ENCODE results near the gene C9orf50. TPM values are rescaled to one million over a fixed set of nuclear protein-coding genes. Genes with fewer than 3 reads are reported as not detected.

The C9orf50 gene
- total RNA-seq, 2 experiments from 2014 or later = not detected

GRCh38 chr9:129644365-129644764, 23.5 kb upstream of the C9orf50 start:
- TF ChIP-seq CTCF (IDR thresholded peaks at IDR 0.05) = no peak
- Mint-ChIP-seq H3K36me3 (ENCODE audit: low read depth) (peaks cover 2% of the 10 kb centered on the region), H3K4me3 (no peak overlapping the region), H3K4me1 (ENCODE audit: low read depth) (peaks cover 16% of the 10 kb centered on the region), H3K9me3 (no peaks in the 10 kb centered on the region), H3K27ac (no peak overlapping the region), H3K27me3 (no peaks in the 10 kb centered on the region)
- ATAC-seq (no peak), DNase-seq (no peak)
- ChIA-PET CTCF (interaction anchor here (1.0 to 1.7 kb wide), 2 partner anchors 94 to 133 kb away, joined by 3 to 7 read pairs; no protein-coding TSS in a partner anchor), POLR2A (interaction anchor here (0.7 kb wide), 1 partner anchor 48 kb away, joined by 3 read pairs; no protein-coding TSS in a partner anchor)
- intact Hi-C loops (cut with micrococcal nuclease) = loop anchor here (5.0 to 10.0 kb wide), 2 partner anchors 88 to 140 kb away; no protein-coding TSS in a partner anchor

- ChIA-PET CTCF (interaction anchor here (1.0 to 2.4 kb wide), 11 partner anchors 8 to 512 kb away, joined by 3 to 11 read pairs (median 5); partner anchors contain the start of gene NTMT1), POLR2A (interaction anchor here (0.6 to 2.6 kb wide), 6 partner anchors 18 to 283 kb away, joined by 3 to 12 read pairs (median 4); partner anchors contain the start of gene NTMT1)
- no peak for TF ChIP-seq CTCF (IDR thresholded peaks at IDR 0.05)
- Mint-ChIP-seq H3K27me3 (no peaks in the 10 kb centered on the region), H3K27ac (no peak overlapping the region), H3K4me3 (no peak overlapping the region), H3K9me3 (no peaks in the 10 kb centered on the region), H3K36me3 (ENCODE audit: low read depth) (peaks cover 2% of the 10 kb centered on the region), H3K4me1 (ENCODE audit: low read depth) (peaks cover 16% of the 10 kb centered on the region)
- DNase-seq (no peak), ATAC-seq (no peak)
- intact Hi-C loops (cut with micrococcal nuclease) = loop anchor here (5.0 to 10.0 kb wide), 2 partner anchors 89 to 141 kb away; no protein-coding TSS in a partner anchor
Observed at GRCh38 chr9:129643706-129644105, 22.8 kb upstream of the C9orf50 start.

- H3K4me3 Mint-ChIP-seq = peak within 1 kb of the TSS; percentile 89
- ChIA-PET POLR2A (interaction anchor here (1.3 to 3.5 kb wide), 4 partner anchors 12 to 96 kb away, joined by 4 to 21 read pairs (median 9); partner anchors contain the start of gene NTMT1), CTCF (interaction anchor here (0.7 to 2.4 kb wide), 12 partner anchors 12 to 504 kb away, joined by 3 to 11 read pairs (median 5); partner anchors contain the start of gene NTMT1)
- ATAC-seq (peak; percentile 98), DNase-seq (peak; percentile 97)
- peaks cover 16% of the 10 kb centered on the region for H3K4me1 Mint-ChIP-seq (ENCODE audit: low read depth)
- H3K27ac Mint-ChIP-seq = peak within 1 kb of the TSS; percentile 82
- H3K36me3 Mint-ChIP-seq (ENCODE audit: low read depth) = peaks cover 9% of the 10 kb centered on the region
- intact Hi-C loops (cut with micrococcal nuclease) = loop anchor here (5.0 to 10.0 kb wide), 2 partner anchors 90 to 143 kb away; no protein-coding TSS in a partner anchor
- no peaks in the 10 kb centered on the region for H3K9me3 Mint-ChIP-seq
- peak; percentile 100 for TF ChIP-seq CTCF (IDR thresholded peaks at IDR 0.05)
- no peaks in the 10 kb centered on the region for H3K27me3 Mint-ChIP-seq
Observed at GRCh38 chr9:129641750-129642585, 21.1 kb upstream of the C9orf50 start, which contains the start of gene ASB6. Gene ASB6, minus strand, starts transcription at chr9:129642151. Its CDS starts 152 bp downstream, at chr9:129641999.

GRCh38 chr9:129640871-129641749, 20.2 kb upstream of the C9orf50 start:
- Mint-ChIP-seq H3K36me3 (ENCODE audit: low read depth) (peaks cover 9% of the 10 kb centered on the region), H3K4me1 (ENCODE audit: low read depth) (peaks cover 16% of the 10 kb centered on the region), H3K4me3 (peak overlapping the region; percentile 89), H3K27ac (peak overlapping the region; percentile 82), H3K9me3 (no peaks in the 10 kb centered on the region), H3K27me3 (no peaks in the 10 kb centered on the region)
- DNase-seq (peak; percentile 48), ATAC-seq (peak; percentile 19)
- intact Hi-C loops (cut with micrococcal nuclease) = loop anchor here (5.0 to 10.0 kb wide), 2 partner anchors 91 to 144 kb away; no protein-coding TSS in a partner anchor
- POLR2A ChIA-PET = interaction anchor here (0.7 to 3.5 kb wide), 5 partner anchors 12 to 573 kb away, joined by 3 to 21 read pairs (median 4); partner anchors contain the start of gene NTMT1
- no peak for TF ChIP-seq CTCF (IDR thresholded peaks at IDR 0.05)
- CTCF ChIA-PET = interaction anchor here (0.8 to 2.4 kb wide), 7 partner anchors 11 to 498 kb away, joined by 3 to 11 read pairs (median 3); no protein-coding TSS in a partner anchor
